HG03108 (cell line): Measurements from ENCODE around the gene HCK.

Experiments
- ATAC-seq: cut with Tn5 transposase; IDR thresholded peaks from one replicate; pipeline ENCODE4 v1.9.1; 2021; ENCODE audit warnings: moderate library complexity; ENCODE audit not compliant: unreplicated experiment

HCK gene

GRCh38 chr20:32057656-32058184 lies 5.7 kb downstream of the HCK start:
- no peak for ATAC-seq

GRCh38 chr20:32059189-32059588 lies 7.1 kb downstream of the HCK start:
- ATAC-seq: no peak

- ATAC-seq: no peak
Measured at GRCh38 chr20:32062776-32063170, 10.7 kb downstream of the HCK start.

- no peak for ATAC-seq
Measured at GRCh38 chr20:32063695-32064094, 11.7 kb downstream of the HCK start.

GRCh38 chr20:32064667-32065066 lies 12.6 kb downstream of the HCK start:
- no peak for ATAC-seq

- ATAC-seq: no peak
Measured at GRCh38 chr20:32067234-32067821, 15.3 kb downstream of the HCK start.

GRCh38 chr20:32068174-32068573 lies 16.1 kb downstream of the HCK start:
- ATAC-seq: no peak

- ATAC-seq: no peak
Measured at GRCh38 chr20:32069711-32070110, 17.7 kb downstream of the HCK start.

GRCh38 chr20:32070282-32070681 lies 18.2 kb downstream of the HCK start:
- no peak for ATAC-seq

- ATAC-seq: no peak
Measured at GRCh38 chr20:32070690-32071213, 18.7 kb downstream of the HCK start.

GRCh38 chr20:32071395-32072167 lies 19.5 kb downstream of the HCK start:
- ATAC-seq: no peak

- no peak for ATAC-seq
Measured at GRCh38 chr20:32072168-32072750, 20.2 kb downstream of the HCK start.

- no peak for ATAC-seq
Measured at GRCh38 chr20:32075534-32075933, 23.5 kb downstream of the HCK start.

GRCh38 chr20:32077190-32077589 lies 25.1 kb downstream of the HCK start:
- ATAC-seq: no peak

GRCh38 chr20:32078322-32078721 lies 26.3 kb downstream of the HCK start:
- ATAC-seq: no peak

GRCh38 chr20:32078791-32079190 lies 26.7 kb downstream of the HCK start:
- ATAC-seq: no peak

GRCh38 chr20:32079655-32080109 lies 27.6 kb downstream of the HCK start:
- no peak for ATAC-seq

GRCh38 chr20:32080783-32081182 lies 28.7 kb downstream of the HCK start:
- ATAC-seq: no peak

GRCh38 chr20:32083469-32083868 lies 31.4 kb downstream of the HCK start:
- no peak for ATAC-seq

GRCh38 chr20:32087070-32087469 lies 35.0 kb downstream of the HCK start:
- no peak for ATAC-seq

- no peak for ATAC-seq
Measured at GRCh38 chr20:32088759-32089158, 36.7 kb downstream of the HCK start.
